Measurements from ENCODE around the gene NFE2L2.
A peak's percentile ranks its signal among the peaks of the same experiment; 100 is the strongest.

GRCh38 chr2:177264693-177265587, at the start of gene NFE2L2:
- TF ChIP-seq NANOG (IDR thresholded peaks at IDR 0.05; ENCODE audit: borderline replicate concordance), result no peak
- peak; percentile 19 for TF ChIP-seq REST (IDR thresholded peaks at IDR 0.05; ENCODE audit: unreplicated experiment)
- TF ChIP-seq CTCF (conservative IDR thresholded peaks at IDR 0.05; ENCODE audit: low read depth in 2 of 2), result peak; percentile 44 to 51; a peak in 3 of 4 replicates
- no peak for TF ChIP-seq JUNB (IDR thresholded peaks at IDR 0.05; ENCODE audit: unreplicated experiment)
- TF ChIP-seq EZH2 (IDR thresholded peaks at IDR 0.05; ENCODE audit: low read depth, unreplicated experiment), result no peak
- TF ChIP-seq POLR2AphosphoS5 (IDR thresholded peaks at IDR 0.05; ENCODE audit: low read depth), result peak; percentile 46; the same call in 1 of the 2 replicates

Measured in GM23338 (cell line).